K562 (cell line): Measurements from ENCODE around the gene GNAT1. TPM values are rescaled to one million over a fixed set of nuclear protein-coding genes. Genes with fewer than 3 reads are reported as not detected.

Source experiments
- KLF13 ChIP-seq: fragments of 450-650 bp; IDR thresholded peaks from 2 replicates; pipeline ENCODE4 v1.6.1; 2016; ENCODE audit warnings: missing genetic modification characterization, low read depth, mild to moderate bottlenecking, missing compliant biosample characterization, moderate library complexity, borderline replicate concordance
- NEUROD1 ChIP-seq: fragments of 150-350 bp; IDR thresholded peaks from 2 replicates; pipeline ENCODE4 v1.6.1; 2014; ENCODE audit warnings: borderline replicate concordance, low read length, low read depth; ENCODE audit not compliant: partially characterized antibody
- POLR2A ChIP-seq: fragments of 450-650 bp; conservative IDR thresholded peaks from 2 replicates; pipeline ENCODE4 v1.6.1; 2016
- RBM34 ChIP-seq: fragments of 200-400 bp; formaldehyde crosslinking; IDR thresholded peaks from 2 replicates; pipeline ENCODE4 v1.6.1; 2018; ENCODE audit warnings: low read length, borderline replicate concordance; ENCODE audit not compliant: insufficient read depth
- XRCC5 ChIP-seq: fragments of 200-400 bp; formaldehyde crosslinking; IDR thresholded peaks from 2 replicates; pipeline ENCODE4 v1.6.1; 2017; ENCODE audit warnings: low read depth, mild to moderate bottlenecking, low read length
- ZNF224 ChIP-seq: sonication (generic); formaldehyde crosslinking; IDR thresholded peaks from 2 replicates; pipeline ENCODE4 v1.8.0; 2022; ENCODE audit warnings: mild to moderate bottlenecking, missing genetic modification reagents
- ZNF354B ChIP-seq: fragments of 250-450 bp; sonication (Bioruptor Pico); IDR thresholded peaks from 2 replicates; pipeline ENCODE4 v1.4.0; 2020
- ZNF551 ChIP-seq: fragments of 250-450 bp; sonication (Bioruptor Pico); IDR thresholded peaks from 2 replicates; pipeline ENCODE4 v1.5.0; 2021; ENCODE audit warnings: mild to moderate bottlenecking, moderate library complexity
- polyA plus RNA-seq, 8 experiments: library from polyadenylated mRNA; depleted of rRNA in 4 of 8; stranded (reverse) in 5 of 8; unstranded in 3 of 8; fragments of >200 nt; fragmentation: Nextera tagmentation in 2 of 8; fragmentation: Illumina TruSeq in 1 of 8; extraction: Ambion mirVana in 2 of 8; extraction: Trizol in 1 of 8; gene quantifications; 2 replicates each; pipeline versions ENCODE4 v1.2.1 to v1.2.3, GENCODE V29; 2011 to 2014; ENCODE audit warnings: inconsistent platforms in 1 of 8, missing spikeins in 1 of 8
- total RNA-seq, 7 experiments: library from RNA; depleted of rRNA in 6 of 7; stranded (reverse); fragments of >200 nt in 6 of 7; fragmentation: Illumina TruSeq in 2 of 7; extraction: Trizol in 2 of 7; gene quantifications; 2 replicates each; pipeline versions ENCODE4 v1.2.1 to v1.2.3, GENCODE V29; 2011 to 2021; ENCODE audit warnings: low replicate concordance in 1 of 7
- TF ChIP-seq, protein P1 (sequence below), 2 experiments: fragments of 450-650 bp in 1 of 2; sonication (generic) in 1 of 2; formaldehyde crosslinking in 1 of 2; IDR thresholded peaks; 2 replicates each; pipeline versions ENCODE4 v1.7.1 to v1.9.0; 2016 to 2022; ENCODE audit warnings: inconsistent platforms in 1 of 2, mild to moderate bottlenecking in 1 of 2, missing genetic modification reagents in 1 of 2
- TF ChIP-seq, protein P2 (sequence below), 2 experiments: fragments of 250-450 bp in 1 of 2; fragments of 450-650 bp in 1 of 2; sonication (Bioruptor Pico) in 1 of 2; IDR thresholded peaks; 2 replicates each; pipeline versions ENCODE4 v1.6.1 to v1.8.0; 2016 to 2021; ENCODE audit warnings: mild to moderate bottlenecking in 2 of 2, moderate library complexity in 2 of 2, missing compliant biosample characterization in 1 of 2, missing genetic modification characterization in 1 of 2
- TF ChIP-seq, protein P3 (sequence below): sonication (generic); formaldehyde crosslinking; IDR thresholded peaks from 2 replicates; pipeline ENCODE4 v1.8.1; 2023; ENCODE audit warnings: mild to moderate bottlenecking, missing genetic modification reagents
- TF ChIP-seq, protein P4 (sequence below): sonication (generic); IDR thresholded peaks from 2 replicates; pipeline ENCODE4 v1.6.1; 2016
- TF ChIP-seq, protein P5 (sequence below): fragments of 450-650 bp; IDR thresholded peaks from 2 replicates; pipeline ENCODE4 v1.6.1; 2014; ENCODE audit warnings: low read depth, mild to moderate bottlenecking, moderate library complexity, borderline replicate concordance

Gene GNAT1
- total and polyA plus RNA-seq, 9 of the 15 experiments (the other 6 are each of a cell fraction or from before 2014, with no cell fraction given) = not detected

GRCh38 chr3:50181985-50182384, 9.4 kb upstream of the GNAT1 start (continued):
- TF ChIP-seq, protein P1, sequence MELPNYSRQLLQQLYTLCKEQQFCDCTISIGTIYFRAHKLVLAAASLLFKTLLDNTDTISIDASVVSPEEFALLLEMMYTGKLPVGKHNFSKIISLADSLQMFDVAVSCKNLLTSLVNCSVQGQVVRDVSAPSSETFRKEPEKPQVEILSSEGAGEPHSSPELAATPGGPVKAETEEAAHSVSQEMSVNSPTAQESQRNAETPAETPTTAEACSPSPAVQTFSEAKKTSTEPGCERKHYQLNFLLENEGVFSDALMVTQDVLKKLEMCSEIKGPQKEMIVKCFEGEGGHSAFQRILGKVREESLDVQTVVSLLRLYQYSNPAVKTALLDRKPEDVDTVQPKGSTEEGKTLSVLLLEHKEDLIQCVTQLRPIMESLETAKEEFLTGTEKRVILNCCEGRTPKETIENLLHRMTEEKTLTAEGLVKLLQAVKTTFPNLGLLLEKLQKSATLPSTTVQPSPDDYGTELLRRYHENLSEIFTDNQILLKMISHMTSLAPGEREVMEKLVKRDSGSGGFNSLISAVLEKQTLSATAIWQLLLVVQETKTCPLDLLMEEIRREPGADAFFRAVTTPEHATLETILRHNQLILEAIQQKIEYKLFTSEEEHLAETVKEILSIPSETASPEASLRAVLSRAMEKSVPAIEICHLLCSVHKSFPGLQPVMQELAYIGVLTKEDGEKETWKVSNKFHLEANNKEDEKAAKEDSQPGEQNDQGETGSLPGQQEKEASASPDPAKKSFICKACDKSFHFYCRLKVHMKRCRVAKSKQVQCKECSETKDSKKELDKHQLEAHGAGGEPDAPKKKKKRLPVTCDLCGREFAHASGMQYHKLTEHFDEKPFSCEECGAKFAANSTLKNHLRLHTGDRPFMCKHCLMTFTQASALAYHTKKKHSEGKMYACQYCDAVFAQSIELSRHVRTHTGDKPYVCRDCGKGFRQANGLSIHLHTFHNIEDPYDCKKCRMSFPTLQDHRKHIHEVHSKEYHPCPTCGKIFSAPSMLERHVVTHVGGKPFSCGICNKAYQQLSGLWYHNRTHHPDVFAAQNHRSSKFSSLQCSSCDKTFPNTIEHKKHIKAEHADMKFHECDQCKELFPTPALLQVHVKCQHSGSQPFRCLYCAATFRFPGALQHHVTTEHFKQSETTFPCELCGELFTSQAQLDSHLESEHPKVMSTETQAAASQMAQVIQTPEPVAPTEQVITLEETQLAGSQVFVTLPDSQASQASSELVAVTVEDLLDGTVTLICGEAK (IDR thresholded peaks at IDR 0.05) = no peak
- TF ChIP-seq, protein P1 (CRISPR knock-in tag; IDR thresholded peaks at IDR 0.05) = no peak
- TF ChIP-seq RBM34 (no peak), ZNF354B (no peak), ZNF551 (CRISPR knock-in tag) (no peak), POLR2A (no peak), KLF13 (tag) (no peak), ZNF224 (CRISPR knock-in tag) (no peak), XRCC5 (no peak), NEUROD1 (no peak)
- TF ChIP-seq, protein P2, sequence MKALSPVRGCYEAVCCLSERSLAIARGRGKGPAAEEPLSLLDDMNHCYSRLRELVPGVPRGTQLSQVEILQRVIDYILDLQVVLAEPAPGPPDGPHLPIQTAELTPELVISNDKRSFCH (CRISPR knock-in tag; IDR thresholded peaks at IDR 0.05) = no peak
- TF ChIP-seq, protein P2 (tag; IDR thresholded peaks at IDR 0.05) = no peak
- TF ChIP-seq, protein P3, sequence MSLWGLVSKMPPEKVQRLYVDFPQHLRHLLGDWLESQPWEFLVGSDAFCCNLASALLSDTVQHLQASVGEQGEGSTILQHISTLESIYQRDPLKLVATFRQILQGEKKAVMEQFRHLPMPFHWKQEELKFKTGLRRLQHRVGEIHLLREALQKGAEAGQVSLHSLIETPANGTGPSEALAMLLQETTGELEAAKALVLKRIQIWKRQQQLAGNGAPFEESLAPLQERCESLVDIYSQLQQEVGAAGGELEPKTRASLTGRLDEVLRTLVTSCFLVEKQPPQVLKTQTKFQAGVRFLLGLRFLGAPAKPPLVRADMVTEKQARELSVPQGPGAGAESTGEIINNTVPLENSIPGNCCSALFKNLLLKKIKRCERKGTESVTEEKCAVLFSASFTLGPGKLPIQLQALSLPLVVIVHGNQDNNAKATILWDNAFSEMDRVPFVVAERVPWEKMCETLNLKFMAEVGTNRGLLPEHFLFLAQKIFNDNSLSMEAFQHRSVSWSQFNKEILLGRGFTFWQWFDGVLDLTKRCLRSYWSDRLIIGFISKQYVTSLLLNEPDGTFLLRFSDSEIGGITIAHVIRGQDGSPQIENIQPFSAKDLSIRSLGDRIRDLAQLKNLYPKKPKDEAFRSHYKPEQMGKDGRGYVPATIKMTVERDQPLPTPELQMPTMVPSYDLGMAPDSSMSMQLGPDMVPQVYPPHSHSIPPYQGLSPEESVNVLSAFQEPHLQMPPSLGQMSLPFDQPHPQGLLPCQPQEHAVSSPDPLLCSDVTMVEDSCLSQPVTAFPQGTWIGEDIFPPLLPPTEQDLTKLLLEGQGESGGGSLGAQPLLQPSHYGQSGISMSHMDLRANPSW (CRISPR knock-in tag) = no peak
- TF ChIP-seq, protein P4, sequence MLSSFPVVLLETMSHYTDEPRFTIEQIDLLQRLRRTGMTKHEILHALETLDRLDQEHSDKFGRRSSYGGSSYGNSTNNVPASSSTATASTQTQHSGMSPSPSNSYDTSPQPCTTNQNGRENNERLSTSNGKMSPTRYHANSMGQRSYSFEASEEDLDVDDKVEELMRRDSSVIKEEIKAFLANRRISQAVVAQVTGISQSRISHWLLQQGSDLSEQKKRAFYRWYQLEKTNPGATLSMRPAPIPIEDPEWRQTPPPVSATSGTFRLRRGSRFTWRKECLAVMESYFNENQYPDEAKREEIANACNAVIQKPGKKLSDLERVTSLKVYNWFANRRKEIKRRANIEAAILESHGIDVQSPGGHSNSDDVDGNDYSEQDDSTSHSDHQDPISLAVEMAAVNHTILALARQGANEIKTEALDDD = peak; percentile 67
- TF ChIP-seq, protein P5, sequence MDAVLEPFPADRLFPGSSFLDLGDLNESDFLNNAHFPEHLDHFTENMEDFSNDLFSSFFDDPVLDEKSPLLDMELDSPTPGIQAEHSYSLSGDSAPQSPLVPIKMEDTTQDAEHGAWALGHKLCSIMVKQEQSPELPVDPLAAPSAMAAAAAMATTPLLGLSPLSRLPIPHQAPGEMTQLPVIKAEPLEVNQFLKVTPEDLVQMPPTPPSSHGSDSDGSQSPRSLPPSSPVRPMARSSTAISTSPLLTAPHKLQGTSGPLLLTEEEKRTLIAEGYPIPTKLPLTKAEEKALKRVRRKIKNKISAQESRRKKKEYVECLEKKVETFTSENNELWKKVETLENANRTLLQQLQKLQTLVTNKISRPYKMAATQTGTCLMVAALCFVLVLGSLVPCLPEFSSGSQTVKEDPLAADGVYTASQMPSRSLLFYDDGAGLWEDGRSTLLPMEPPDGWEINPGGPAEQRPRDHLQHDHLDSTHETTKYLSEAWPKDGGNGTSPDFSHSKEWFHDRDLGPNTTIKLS = no peak
